Right lobe of liver (tissue), 6 donors: ENCODE results near the gene COL11A2. TPM values are rescaled to one million over a fixed set of nuclear protein-coding genes. Genes with fewer than 3 reads are reported as not detected.

Source experiments
- ATAC-seq, 4 donors: fragments of 200-7000 bp; cut with Tn5 transposase; one replicate each; pipeline ENCODE4 v1.9.1; 2020; ENCODE audit warnings: mild to moderate bottlenecking in 4 of 4, moderate library complexity in 4 of 4
- DNase-seq, 3 donors: peaks; one replicate each; pipeline ENCODE4 v3.0.0-alpha.2; 2020
- H3K27ac ChIP-seq, 3 donors: fragments of 200-600 bp; one replicate each; pipeline ENCODE4 v1.8.0; 2022
- H3K27me3 ChIP-seq, 2 donors: fragments of 200-600 bp; one replicate each; pipeline ENCODE4 v1.8.0; 2022
- H3K36me3 ChIP-seq, 4 donors: fragments of 200-600 bp; sonication (generic) in 1 of 4; one replicate each; pipeline versions ENCODE4 v1.5.1 to v1.8.0; 2017 to 2022; ENCODE audit warnings: control low read depth in 1 of 4
- H3K4me1 ChIP-seq, 4 donors: fragments of 200-600 bp; sonication (generic) in 1 of 4; one replicate each; pipeline versions ENCODE4 v1.5.1 to v1.8.0; 2017 to 2022; ENCODE audit warnings: control low read depth in 1 of 4
- H3K4me3 ChIP-seq, 3 donors: fragments of 200-600 bp; one replicate each; pipeline ENCODE4 v1.8.0; 2022
- H3K9me3 ChIP-seq, 4 donors: fragments of 200-600 bp; sonication (generic) in 1 of 4; one replicate each; pipeline versions ENCODE4 v1.5.1 to v1.8.0; 2017 to 2022; ENCODE audit warnings: control low read depth in 1 of 4
- CTCF ChIP-seq, 4 donors: fragments of 200-600 bp in 3 of 4; fragments of 450-650 bp in 1 of 4; IDR thresholded peaks; one replicate each; pipeline versions ENCODE4 v1.5.1 to v1.8.0; 2016 to 2022; ENCODE audit warnings: antibody characterized with exemption in 4 of 4, mild to moderate bottlenecking in 2 of 4
- POLR2A ChIP-seq: fragments of 450-650 bp; IDR thresholded peaks from one replicate; pipeline ENCODE4 v1.6.1; 2017; ENCODE audit warnings: antibody characterized with exemption, mild to moderate bottlenecking
- WGBS: methylation state at CpG from one replicate; pipeline ENCODE4 v1.1.6; 2018; ENCODE audit warnings: low coverage, low lambda C conversion rate; ENCODE audit not compliant: insufficient coverage; ENCODE audit errors: missing lambda C conversion rate; 5-methylcytosine and 5-hydroxymethylcytosine counted together
- intact Hi-C, 2 donors: fragments of 100-400 bp; cut with DNase I; formaldehyde crosslinking; loops; one replicate each; pipeline versions ENCODE4 v1.11.2 to v1.14.1; 2022
- total RNA-seq, 6 experiments: library from RNA; depleted of rRNA in 2 of 6; stranded (reverse); fragments of >200 nt in 2 of 6; fragmentation: NEBNext Ultra II Directional in 3 of 6; extraction: Animal tissue kit (Norgen Biotek cat#: 25700) in 3 of 6; gene quantifications; one replicate each; pipeline versions ENCODE4 v1.1.0 to v1.2.4, GENCODE V29; 2016 to 2023
- donor health status: DM: no; HTN: yes; CAD: no.
- donor health status: DM: no; HTN: no; CAD: no.
- donor health status: DM: no; HTN: no; CAD: no.
- donor health status: DM: no; HTN: yes; CAD: no.
- donor health status: DM: no; HTN: yes; CAD: no.

COL11A2 gene
- total RNA-seq, 6 experiments from 2014 or later = 0.06 to 1.4 (median 0.61) TPM

GRCh38 chr6:33175436-33176069 lies 16.7 kb downstream of the COL11A2 start:
- DNase-seq (no peak), ATAC-seq (peak in 1 of 4 donors; percentile 16)
- intact Hi-C loops = no loop called here

GRCh38 chr6:33174784-33175183 lies 17.5 kb downstream of the COL11A2 start:
- ATAC-seq (no peak), DNase-seq (no peak)
- Histone ChIP-seq H3K27me3 (no peaks in the 10 kb centered on the region), H3K9me3 (no peaks in the 10 kb centered on the region), H3K4me3 (no peak overlapping the region), H3K4me1 (no peaks in the 10 kb centered on the region), H3K36me3 (no peaks in the 10 kb centered on the region), H3K27ac (no peak overlapping the region)
- intact Hi-C loops = no loop called here
- no peak for TF ChIP-seq POLR2A
- TF ChIP-seq CTCF (IDR thresholded peaks at IDR 0.05) = no peak
- WGBS = 79% methylated on average over 3 of the region's 4 CpGs

More at GRCh38 chr6:33175436-33176069, 16.7 kb downstream of the COL11A2 start:
- Histone ChIP-seq H3K9me3 (no peaks in the 10 kb centered on the region), H3K27ac (no peak overlapping the region), H3K4me1 (no peaks in the 10 kb centered on the region), H3K36me3 (no peaks in the 10 kb centered on the region), H3K4me3 (no peak overlapping the region), H3K27me3 (no peaks in the 10 kb centered on the region)
- 67% methylated on average over 1 of the region's 10 CpGs for WGBS
- TF ChIP-seq POLR2A (no peak), CTCF (IDR thresholded peaks at IDR 0.05) (peak in 1 of 4 donors; percentile 10)

- intact Hi-C loops = no loop called here
- Histone ChIP-seq H3K4me3 (no peak overlapping the region), H3K36me3 (no peaks in the 10 kb centered on the region), H3K27me3 (no peaks in the 10 kb centered on the region), H3K27ac (no peak overlapping the region), H3K9me3 (no peaks in the 10 kb centered on the region), H3K4me1 (no peaks in the 10 kb centered on the region)
- 35% methylated on average over 3 of the region's 11 CpGs for WGBS
- no peak for ATAC-seq
- peak in 1 of 3 donors; percentile 33 for DNase-seq
- TF ChIP-seq CTCF (IDR thresholded peaks at IDR 0.05) (no peak), POLR2A (no peak)
Measured at GRCh38 chr6:33173535-33174180, 18.6 kb downstream of the COL11A2 start.

GRCh38 chr6:33172688-33173534 lies 19.4 kb downstream of the COL11A2 start:
- intact Hi-C loops = no loop called here
- H3K4me1 ChIP-seq = no peaks in the 10 kb centered on the region
- H3K36me3 ChIP-seq = no peaks in the 10 kb centered on the region
- ATAC-seq = peak; percentile 23 to 62 (median 50)
- H3K27ac ChIP-seq = no peak overlapping the region
- H3K9me3 ChIP-seq = no peaks in the 10 kb centered on the region
- H3K4me3 ChIP-seq = no peak overlapping the region
- TF ChIP-seq CTCF (IDR thresholded peaks at IDR 0.05) = peak; percentile 36 to 49 (median 36)
- no peak for TF ChIP-seq POLR2A
- H3K27me3 ChIP-seq = no peaks in the 10 kb centered on the region
- DNase-seq = peak in 1 of 3 donors; percentile 39
- 71% methylated on average over 9 of the region's 16 CpGs for WGBS
